Measurements from ENCODE around the gene LRP8. TPM values are rescaled to one million over a fixed set of nuclear protein-coding genes. Genes with fewer than 3 reads are reported as not detected.

Gene LRP8
- total RNA-seq, 1 experiment from 2014 or later = 69.5 TPM

DNA sequence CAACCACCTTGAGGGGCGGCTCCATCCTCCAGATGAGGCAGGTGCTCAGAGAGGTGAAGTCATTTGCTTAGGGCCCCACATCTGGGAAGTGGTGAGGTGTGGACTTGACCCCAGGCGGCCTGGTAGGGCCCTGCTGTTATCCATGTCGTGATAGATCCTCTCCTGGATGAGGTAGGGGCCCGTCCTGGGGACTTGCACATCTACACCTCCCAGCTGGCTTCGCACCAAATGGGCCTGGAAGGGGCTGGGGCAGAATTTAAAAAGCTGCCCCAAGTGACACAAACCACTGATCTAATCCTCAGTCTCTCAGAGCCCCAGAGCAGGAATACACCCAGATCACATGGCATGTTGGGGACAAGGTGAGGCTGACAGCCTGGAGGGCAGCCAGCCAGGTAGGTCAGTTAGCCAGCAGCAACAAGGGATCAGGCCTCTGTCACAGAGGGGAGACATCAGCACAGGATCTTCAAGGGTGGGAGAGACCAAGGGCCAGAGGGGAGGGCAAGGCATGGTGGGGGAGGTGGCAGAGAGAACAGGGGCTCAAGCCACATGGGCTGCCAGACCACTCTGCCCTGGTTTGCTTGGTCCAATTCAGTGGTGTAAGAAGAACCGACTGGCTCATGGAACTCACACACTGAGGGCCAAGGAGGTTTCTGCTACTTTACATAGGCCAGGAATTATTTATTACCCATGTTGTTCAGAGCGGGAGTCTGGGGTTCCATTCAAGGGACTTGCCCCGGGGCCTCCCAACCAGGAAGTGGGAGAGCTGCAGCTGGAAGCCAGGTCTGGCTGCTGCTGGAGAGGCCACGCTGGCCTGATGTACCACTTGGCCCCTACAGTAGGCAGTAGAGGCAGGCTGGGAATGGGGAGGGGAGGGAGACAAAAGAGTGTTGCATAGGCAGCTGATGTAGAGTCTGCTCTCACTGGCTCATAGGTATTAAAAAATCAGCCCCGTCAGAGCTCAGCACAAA is 12.1 kb downstream of the LRP8 start:
- ATAC-seq (peak; percentile 60), DNase-seq (ENCODE audit: low spot score) (no peak)
- POLR2A ChIA-PET = no interaction called here
- H3K4me3 Mint-ChIP-seq = no peak overlapping the region
- H3K9me3 Mint-ChIP-seq = no peaks in the 10 kb centered on the region
- H3K27me3 Mint-ChIP-seq (ENCODE audit: low read depth) = no peaks in the 10 kb centered on the region
- peaks cover 16% of the 10 kb centered on the region for H3K4me1 Mint-ChIP-seq
- CTCF ChIA-PET = interaction anchor here (0.9 to 1.0 kb wide), 2 partner anchors 75 to 78 kb away, joined by 3 read pairs; no protein-coding TSS in a partner anchor
- no peak for TF ChIP-seq MXD4 (CRISPR knock-in tag; IDR thresholded peaks at IDR 0.05; ENCODE audit: borderline replicate concordance)
- TF ChIP-seq, protein P1, sequence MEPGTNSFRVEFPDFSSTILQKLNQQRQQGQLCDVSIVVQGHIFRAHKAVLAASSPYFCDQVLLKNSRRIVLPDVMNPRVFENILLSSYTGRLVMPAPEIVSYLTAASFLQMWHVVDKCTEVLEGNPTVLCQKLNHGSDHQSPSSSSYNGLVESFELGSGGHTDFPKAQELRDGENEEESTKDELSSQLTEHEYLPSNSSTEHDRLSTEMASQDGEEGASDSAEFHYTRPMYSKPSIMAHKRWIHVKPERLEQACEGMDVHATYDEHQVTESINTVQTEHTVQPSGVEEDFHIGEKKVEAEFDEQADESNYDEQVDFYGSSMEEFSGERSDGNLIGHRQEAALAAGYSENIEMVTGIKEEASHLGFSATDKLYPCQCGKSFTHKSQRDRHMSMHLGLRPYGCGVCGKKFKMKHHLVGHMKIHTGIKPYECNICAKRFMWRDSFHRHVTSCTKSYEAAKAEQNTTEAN (CRISPR knock-in tag; IDR thresholded peaks at IDR 0.05) = no peak
- H3K36me3 Mint-ChIP-seq = peaks cover 18% of the 10 kb centered on the region
- no peak overlapping the region for H3K27ac Mint-ChIP-seq

DNA sequence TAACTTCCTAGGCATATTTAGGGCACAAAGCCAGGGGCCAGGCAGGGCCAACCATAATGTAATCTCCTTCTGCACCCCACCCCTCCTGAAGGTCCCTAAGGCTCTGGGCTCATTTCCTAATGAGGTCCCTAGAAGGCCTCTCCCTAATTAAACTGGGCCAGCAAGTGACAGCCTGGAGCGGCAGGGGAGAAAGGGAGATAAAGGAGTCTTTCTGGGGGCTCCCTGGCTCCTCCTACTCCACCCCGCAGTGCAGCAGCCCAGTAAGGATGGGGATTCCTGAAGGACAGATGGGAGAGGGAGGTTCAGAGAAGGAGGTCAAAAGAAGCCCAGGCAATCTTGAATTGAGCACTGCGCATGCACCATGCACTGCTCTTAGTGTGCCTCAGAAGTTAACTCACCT is 12.8 kb downstream of the LRP8 start:
- DNase-seq (ENCODE audit: low spot score) = no peak
- ChIA-PET CTCF (interaction anchor here (0.9 kb wide), 1 partner anchor 78 kb away, joined by 4 read pairs; no protein-coding TSS in a partner anchor), POLR2A (no interaction called here)
- TF ChIP-seq STAT6 (CRISPR knock-in tag; conservative IDR thresholded peaks at IDR 0.05; ENCODE audit: low read depth) (no peak), IRF2 (CRISPR knock-in tag; IDR thresholded peaks at IDR 0.05; ENCODE audit: borderline replicate concordance, low read depth) (no peak), CBFB (CRISPR knock-in tag; IDR thresholded peaks at IDR 0.05; ENCODE audit: low read depth) (no peak), OVOL2 (CRISPR knock-in tag; IDR thresholded peaks at IDR 0.05; ENCODE audit: borderline replicate concordance) (no peak)
- Mint-ChIP-seq H3K9me3 (no peaks in the 10 kb centered on the region), H3K27me3 (ENCODE audit: low read depth) (no peaks in the 10 kb centered on the region), H3K36me3 (peaks cover 17% of the 10 kb centered on the region), H3K4me3 (no peak overlapping the region), H3K27ac (no peak overlapping the region), H3K4me1 (peaks cover 20% of the 10 kb centered on the region)
- ATAC-seq = no peak

DNA sequence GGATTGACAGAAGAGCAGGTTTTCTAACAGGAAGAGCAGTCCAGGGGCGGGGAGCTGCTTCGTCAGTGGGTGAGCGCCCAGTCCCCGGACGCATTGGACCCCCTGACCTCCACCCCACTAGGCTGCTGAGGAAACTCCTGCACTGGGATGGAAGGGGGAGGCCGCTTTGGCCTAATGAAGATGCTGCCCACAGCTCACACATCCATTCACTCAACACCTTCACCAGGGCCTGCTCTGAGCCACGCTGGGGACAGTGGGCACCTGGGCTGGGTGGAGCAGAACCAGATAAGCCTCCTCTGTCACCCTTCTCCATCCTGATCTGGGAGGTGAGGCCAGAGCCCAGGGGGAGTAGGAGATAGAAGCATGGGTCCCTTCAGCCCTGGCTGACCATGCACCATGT is 13.3 kb downstream of the LRP8 start:
- DNase-seq (ENCODE audit: low spot score) (no peak), ATAC-seq (no peak)
- Mint-ChIP-seq H3K27ac (no peak overlapping the region), H3K27me3 (ENCODE audit: low read depth) (no peaks in the 10 kb centered on the region), H3K36me3 (peaks cover 16% of the 10 kb centered on the region), H3K9me3 (no peaks in the 10 kb centered on the region), H3K4me3 (no peak overlapping the region), H3K4me1 (peaks cover 20% of the 10 kb centered on the region)
- ChIA-PET POLR2A (no interaction called here), CTCF (interaction anchor here (0.9 kb wide), 1 partner anchor 79 kb away, joined by 4 read pairs; no protein-coding TSS in a partner anchor)
- no peak for TF ChIP-seq ZNF416 (CRISPR knock-in tag; IDR thresholded peaks at IDR 0.05)
- TF ChIP-seq ZNF232 (CRISPR knock-in tag; IDR thresholded peaks at IDR 0.05) = no peak
- TF ChIP-seq, protein P2, sequence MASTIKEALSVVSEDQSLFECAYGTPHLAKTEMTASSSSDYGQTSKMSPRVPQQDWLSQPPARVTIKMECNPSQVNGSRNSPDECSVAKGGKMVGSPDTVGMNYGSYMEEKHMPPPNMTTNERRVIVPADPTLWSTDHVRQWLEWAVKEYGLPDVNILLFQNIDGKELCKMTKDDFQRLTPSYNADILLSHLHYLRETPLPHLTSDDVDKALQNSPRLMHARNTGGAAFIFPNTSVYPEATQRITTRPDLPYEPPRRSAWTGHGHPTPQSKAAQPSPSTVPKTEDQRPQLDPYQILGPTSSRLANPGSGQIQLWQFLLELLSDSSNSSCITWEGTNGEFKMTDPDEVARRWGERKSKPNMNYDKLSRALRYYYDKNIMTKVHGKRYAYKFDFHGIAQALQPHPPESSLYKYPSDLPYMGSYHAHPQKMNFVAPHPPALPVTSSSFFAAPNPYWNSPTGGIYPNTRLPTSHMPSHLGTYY (CRISPR knock-in tag; IDR thresholded peaks at IDR 0.05) = no peak
- TF ChIP-seq FOXP1 (CRISPR knock-in tag; IDR thresholded peaks at IDR 0.05; ENCODE audit: borderline replicate concordance) = no peak
- TF ChIP-seq EMX1 (CRISPR knock-in tag; IDR thresholded peaks at IDR 0.05) = no peak
- no peak for TF ChIP-seq ESRRA (CRISPR knock-in tag; IDR thresholded peaks at IDR 0.05; ENCODE audit: borderline replicate concordance)
- TF ChIP-seq, protein P1 (CRISPR knock-in tag; IDR thresholded peaks at IDR 0.05) = no peak
- no peak for TF ChIP-seq SMAD3 (CRISPR knock-in tag; IDR thresholded peaks at IDR 0.05; ENCODE audit: borderline replicate concordance)
- TF ChIP-seq USF1 (CRISPR knock-in tag; IDR thresholded peaks at IDR 0.05) = no peak
- no peak for TF ChIP-seq FOXJ3 (CRISPR knock-in tag; IDR thresholded peaks at IDR 0.05; ENCODE audit: borderline replicate concordance)
- no peak for TF ChIP-seq ATF1 (CRISPR knock-in tag; IDR thresholded peaks at IDR 0.05)
- TF ChIP-seq JUN (CRISPR knock-in tag; IDR thresholded peaks at IDR 0.05) = no peak
- no peak for TF ChIP-seq E2F5 (CRISPR knock-in tag; IDR thresholded peaks at IDR 0.05)
- TF ChIP-seq, protein P3, sequence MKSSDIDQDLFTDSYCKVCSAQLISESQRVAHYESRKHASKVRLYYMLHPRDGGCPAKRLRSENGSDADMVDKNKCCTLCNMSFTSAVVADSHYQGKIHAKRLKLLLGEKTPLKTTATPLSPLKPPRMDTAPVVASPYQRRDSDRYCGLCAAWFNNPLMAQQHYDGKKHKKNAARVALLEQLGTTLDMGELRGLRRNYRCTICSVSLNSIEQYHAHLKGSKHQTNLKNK (CRISPR knock-in tag; IDR thresholded peaks at IDR 0.05) = no peak
- TF ChIP-seq SOX15 (CRISPR knock-in tag; IDR thresholded peaks at IDR 0.05) = no peak
- no peak for TF ChIP-seq GTF2I (CRISPR knock-in tag; conservative IDR thresholded peaks at IDR 0.05)
